Type B pancreatic cell (in vitro differentiated cells): ENCODE data around the gene FUT1. TPM values are rescaled to one million over a fixed set of nuclear protein-coding genes. Genes with fewer than 3 reads are reported as not detected.
"Not testable (repeated sequence)": the region's sequence is repeated elsewhere in the genome, so short reads cannot be mapped to it uniquely, and the experiment has no call there.

Experiments used
- DNase-seq: peaks from one replicate; pipeline ENCODE4 v3.0.0; 2021; ENCODE audit warnings: mixed read lengths; ENCODE audit not compliant: unreplicated experiment; ENCODE audit errors: extremely low spot score
- H3K27ac Mint-ChIP-seq: 2 replicates; pipeline ENCODE4 v1.8.0; 2021; ENCODE audit warnings: mild to moderate bottlenecking, mixed read lengths
- H3K27me3 Mint-ChIP-seq: 2 replicates; pipeline ENCODE4 v1.8.0; 2021; ENCODE audit warnings: mixed read lengths
- H3K36me3 Mint-ChIP-seq: 2 replicates; pipeline ENCODE4 v1.8.0; 2021; ENCODE audit warnings: mixed read lengths
- H3K4me1 Mint-ChIP-seq: one replicate; pipeline ENCODE4 v1.8.0; 2021; ENCODE audit warnings: mixed read lengths; ENCODE audit not compliant: unreplicated experiment
- H3K4me3 Mint-ChIP-seq: 2 replicates; pipeline ENCODE4 v1.8.0; 2021; ENCODE audit warnings: mild to moderate bottlenecking, mixed read lengths
- H3K9me3 Mint-ChIP-seq: 2 replicates; pipeline ENCODE4 v1.8.0; 2021; ENCODE audit warnings: mixed read lengths
- CTCF ChIP-seq: fragments of 200-600 bp; sonication (generic); conservative IDR thresholded peaks from 2 replicates; pipeline ENCODE4 v1.5.0; 2021; ENCODE audit warnings: antibody characterized with exemption, mild to moderate bottlenecking
- total RNA-seq: library from RNA; stranded (reverse); gene quantifications from 2 replicates; pipeline ENCODE4 v1.2.1, GENCODE V29; 2021; ENCODE audit warnings: low replicate concordance

FUT1 gene
- total RNA-seq, 1 donor from 2014 or later: 15.0 TPM

DNA sequence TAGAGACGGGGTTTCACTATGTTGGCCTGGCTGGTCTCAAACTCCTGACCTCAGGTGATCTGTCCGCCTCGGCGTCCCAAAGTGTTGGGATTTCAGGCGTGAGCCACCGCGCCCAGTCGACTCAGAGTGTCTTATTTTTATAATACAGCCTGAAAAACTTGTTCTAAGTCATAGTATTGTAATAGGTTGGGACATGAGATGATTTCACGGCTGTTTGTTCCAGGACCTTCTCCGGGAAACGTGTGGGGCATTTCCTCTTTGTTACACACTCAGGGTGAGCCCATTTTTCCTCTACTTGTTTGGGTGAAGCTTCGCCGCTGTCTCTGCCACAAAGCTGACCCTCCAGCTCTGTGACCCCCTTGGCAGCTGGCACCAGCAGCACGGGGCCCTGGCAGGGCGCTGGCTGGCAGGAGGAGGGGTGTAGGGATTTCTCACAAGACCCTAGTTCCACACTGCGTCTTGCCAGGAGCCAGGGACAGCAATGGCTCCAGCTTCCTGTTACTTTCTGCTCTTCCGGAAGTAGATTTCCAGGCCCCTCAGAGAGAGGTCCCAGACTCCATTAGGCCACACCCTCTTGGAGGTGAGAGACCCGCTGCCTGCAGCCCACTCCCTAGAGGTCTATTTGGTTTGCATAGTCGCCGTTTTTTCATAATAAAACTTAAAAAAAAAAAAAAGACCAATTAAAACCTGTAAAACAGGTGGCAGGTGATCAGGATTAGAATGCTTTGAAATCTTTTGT, 18.5 kb upstream of the FUT1 start:
- peaks cover 8% of the 10 kb centered on the region for H3K4me1 Mint-ChIP-seq

GRCh38 chr19:48770266-48770665, 17.8 kb upstream of the FUT1 start:
- no peaks in the 10 kb centered on the region for H3K9me3 Mint-ChIP-seq
- peak overlapping the region; percentile 94 for H3K27ac Mint-ChIP-seq
- DNase-seq: no peak
- H3K36me3 Mint-ChIP-seq: no peaks in the 10 kb centered on the region
- peaks cover 17% of the 10 kb centered on the region for H3K27me3 Mint-ChIP-seq
- no peak for TF ChIP-seq CTCF
- H3K4me3 Mint-ChIP-seq: no peak overlapping the region
- peaks cover 8% of the 10 kb centered on the region for H3K4me1 Mint-ChIP-seq

More for the DNA sequence above, 18.5 kb upstream of the FUT1 start:
- H3K27ac Mint-ChIP-seq: peak overlapping the region; percentile 94
- TF ChIP-seq CTCF: no peak
- H3K27me3 Mint-ChIP-seq: peaks cover 12% of the 10 kb centered on the region
- no peaks in the 10 kb centered on the region for H3K9me3 Mint-ChIP-seq
- no peaks in the 10 kb centered on the region for H3K36me3 Mint-ChIP-seq
- peak overlapping the region; percentile 39 for H3K4me3 Mint-ChIP-seq
- no peak for DNase-seq

- Mint-ChIP-seq H3K4me3 (no peak overlapping the region), H3K27ac (peak overlapping the region; percentile 94), H3K36me3 (no peaks in the 10 kb centered on the region), H3K9me3 (no peaks in the 10 kb centered on the region), H3K27me3 (peaks cover 20% of the 10 kb centered on the region), H3K4me1 (peaks cover 8% of the 10 kb centered on the region)
- no peak for TF ChIP-seq CTCF
- no peak for DNase-seq
Measured at GRCh38 chr19:48768994-48769713, 16.7 kb upstream of the FUT1 start.

GRCh38 chr19:48768171-48768753, 15.8 kb upstream of the FUT1 start:
- Mint-ChIP-seq H3K27ac (peak overlapping the region; percentile 39), H3K27me3 (peaks cover 20% of the 10 kb centered on the region)
- not testable (repeated sequence) for H3K36me3 Mint-ChIP-seq, H3K9me3 Mint-ChIP-seq, DNase-seq, H3K4me1 Mint-ChIP-seq, H3K4me3 Mint-ChIP-seq

DNA sequence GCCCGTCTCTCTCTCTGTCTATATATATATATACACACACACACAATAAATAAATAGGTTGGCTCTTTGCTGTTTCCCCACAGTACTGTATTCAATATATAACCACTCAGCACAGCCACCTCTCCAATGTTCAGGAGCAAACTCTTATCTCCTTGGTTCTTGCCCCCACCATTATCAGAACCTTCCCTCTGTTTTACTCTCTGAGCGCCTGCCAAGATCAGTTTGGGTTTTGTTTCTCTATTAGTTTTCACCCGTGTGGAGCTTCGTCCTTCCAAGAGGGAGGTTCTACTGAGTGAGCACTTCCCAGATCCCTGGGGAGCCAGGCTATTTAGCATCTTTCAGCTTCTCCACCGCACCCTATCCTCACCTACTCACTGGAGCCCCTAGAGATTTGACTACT, 13.4 kb upstream of the FUT1 start:
- H3K4me3 Mint-ChIP-seq, H3K4me1 Mint-ChIP-seq, H3K27ac Mint-ChIP-seq: not testable (repeated sequence)

DNA sequence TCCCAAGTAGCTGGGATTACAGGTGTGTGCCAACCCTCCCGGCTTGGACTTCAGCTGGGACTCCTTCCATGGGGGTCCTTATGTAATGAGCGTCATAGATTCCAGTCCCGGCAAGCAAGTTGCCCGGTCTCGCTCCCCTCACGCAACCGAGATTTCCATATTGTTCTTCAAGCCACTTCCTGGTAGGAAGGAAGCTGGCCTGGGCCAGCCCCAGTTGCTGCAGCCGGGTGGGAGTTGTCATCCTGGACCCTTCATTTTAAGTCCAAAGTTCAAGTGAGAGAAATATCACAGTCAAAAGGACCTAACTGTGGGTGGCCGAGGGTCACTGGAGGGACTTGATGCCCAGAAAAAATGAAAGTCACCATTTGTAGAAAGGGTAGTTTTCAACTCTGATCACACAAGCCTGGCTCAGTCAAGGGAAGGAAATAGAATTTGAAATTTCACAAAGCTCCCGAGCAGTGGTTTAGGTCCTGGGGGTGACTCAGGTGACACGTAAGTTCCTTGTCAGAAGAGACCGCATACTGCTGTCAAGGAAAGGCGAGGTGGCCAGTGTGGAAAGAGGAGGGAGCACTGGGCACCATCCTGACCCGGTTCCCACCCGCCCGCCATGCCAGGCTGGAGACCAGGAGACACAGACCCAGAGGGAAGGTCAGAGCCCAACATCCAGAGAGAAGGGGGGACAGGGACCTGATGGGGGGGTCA, 8.2 kb upstream of the FUT1 start:
- no peak overlapping the region for H3K4me3 Mint-ChIP-seq
- TF ChIP-seq CTCF: no peak
- H3K27me3 Mint-ChIP-seq: peaks cover 27% of the 10 kb centered on the region
- H3K4me1 Mint-ChIP-seq: no peaks in the 10 kb centered on the region
- no peak for DNase-seq
- no peaks in the 10 kb centered on the region for H3K36me3 Mint-ChIP-seq
- H3K9me3 Mint-ChIP-seq: no peaks in the 10 kb centered on the region
- no peak overlapping the region for H3K27ac Mint-ChIP-seq

More for the DNA sequence above, 13.4 kb upstream of the FUT1 start:
- peaks cover 35% of the 10 kb centered on the region for H3K27me3 Mint-ChIP-seq
- not testable (repeated sequence) for H3K9me3 Mint-ChIP-seq, DNase-seq, H3K36me3 Mint-ChIP-seq
